ENCODE data around the gene C9orf43. TPM values are rescaled to one million over a fixed set of nuclear protein-coding genes. Genes with fewer than 3 reads are reported as not detected.

Gene C9orf43
- total and polyA plus RNA-seq, 4 donors, result 0.09 to 1.1 (median 0.25) TPM

DNA sequence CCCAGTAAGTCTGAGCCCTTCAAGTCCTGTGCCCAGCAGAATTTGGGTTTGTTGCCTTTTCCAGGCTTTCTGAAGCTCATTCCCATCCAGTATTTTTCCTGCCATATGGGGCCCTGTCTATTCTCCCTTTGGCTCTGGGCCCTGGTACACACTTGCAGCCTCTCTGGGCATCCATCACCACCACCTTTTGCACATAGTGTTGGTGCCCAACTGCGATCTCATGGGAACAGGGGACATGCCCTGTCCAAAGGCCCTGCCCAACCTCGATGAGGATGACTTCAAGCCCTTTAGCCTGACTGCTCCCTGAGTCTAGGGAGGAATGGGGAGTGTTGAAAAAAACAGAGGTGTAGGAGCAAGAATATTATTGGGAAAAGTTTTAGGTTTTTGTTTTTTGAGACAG is 64.5 kb downstream of the C9orf43 start:
- 94% methylated on average over 2 of the region's 2 CpGs for WGBS
- TF ChIP-seq, protein P1, sequence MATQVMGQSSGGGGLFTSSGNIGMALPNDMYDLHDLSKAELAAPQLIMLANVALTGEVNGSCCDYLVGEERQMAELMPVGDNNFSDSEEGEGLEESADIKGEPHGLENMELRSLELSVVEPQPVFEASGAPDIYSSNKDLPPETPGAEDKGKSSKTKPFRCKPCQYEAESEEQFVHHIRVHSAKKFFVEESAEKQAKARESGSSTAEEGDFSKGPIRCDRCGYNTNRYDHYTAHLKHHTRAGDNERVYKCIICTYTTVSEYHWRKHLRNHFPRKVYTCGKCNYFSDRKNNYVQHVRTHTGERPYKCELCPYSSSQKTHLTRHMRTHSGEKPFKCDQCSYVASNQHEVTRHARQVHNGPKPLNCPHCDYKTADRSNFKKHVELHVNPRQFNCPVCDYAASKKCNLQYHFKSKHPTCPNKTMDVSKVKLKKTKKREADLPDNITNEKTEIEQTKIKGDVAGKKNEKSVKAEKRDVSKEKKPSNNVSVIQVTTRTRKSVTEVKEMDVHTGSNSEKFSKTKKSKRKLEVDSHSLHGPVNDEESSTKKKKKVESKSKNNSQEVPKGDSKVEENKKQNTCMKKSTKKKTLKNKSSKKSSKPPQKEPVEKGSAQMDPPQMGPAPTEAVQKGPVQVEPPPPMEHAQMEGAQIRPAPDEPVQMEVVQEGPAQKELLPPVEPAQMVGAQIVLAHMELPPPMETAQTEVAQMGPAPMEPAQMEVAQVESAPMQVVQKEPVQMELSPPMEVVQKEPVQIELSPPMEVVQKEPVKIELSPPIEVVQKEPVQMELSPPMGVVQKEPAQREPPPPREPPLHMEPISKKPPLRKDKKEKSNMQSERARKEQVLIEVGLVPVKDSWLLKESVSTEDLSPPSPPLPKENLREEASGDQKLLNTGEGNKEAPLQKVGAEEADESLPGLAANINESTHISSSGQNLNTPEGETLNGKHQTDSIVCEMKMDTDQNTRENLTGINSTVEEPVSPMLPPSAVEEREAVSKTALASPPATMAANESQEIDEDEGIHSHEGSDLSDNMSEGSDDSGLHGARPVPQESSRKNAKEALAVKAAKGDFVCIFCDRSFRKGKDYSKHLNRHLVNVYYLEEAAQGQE (IDR thresholded peaks at IDR 0.05), result no peak
- TF ChIP-seq, protein P2, sequence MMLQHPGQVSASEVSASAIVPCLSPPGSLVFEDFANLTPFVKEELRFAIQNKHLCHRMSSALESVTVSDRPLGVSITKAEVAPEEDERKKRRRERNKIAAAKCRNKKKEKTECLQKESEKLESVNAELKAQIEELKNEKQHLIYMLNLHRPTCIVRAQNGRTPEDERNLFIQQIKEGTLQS (IDR thresholded peaks at IDR 0.05), result no peak
- no peak for TF ChIP-seq YY1 (IDR thresholded peaks at IDR 0.05)
- TF ChIP-seq, protein P3, sequence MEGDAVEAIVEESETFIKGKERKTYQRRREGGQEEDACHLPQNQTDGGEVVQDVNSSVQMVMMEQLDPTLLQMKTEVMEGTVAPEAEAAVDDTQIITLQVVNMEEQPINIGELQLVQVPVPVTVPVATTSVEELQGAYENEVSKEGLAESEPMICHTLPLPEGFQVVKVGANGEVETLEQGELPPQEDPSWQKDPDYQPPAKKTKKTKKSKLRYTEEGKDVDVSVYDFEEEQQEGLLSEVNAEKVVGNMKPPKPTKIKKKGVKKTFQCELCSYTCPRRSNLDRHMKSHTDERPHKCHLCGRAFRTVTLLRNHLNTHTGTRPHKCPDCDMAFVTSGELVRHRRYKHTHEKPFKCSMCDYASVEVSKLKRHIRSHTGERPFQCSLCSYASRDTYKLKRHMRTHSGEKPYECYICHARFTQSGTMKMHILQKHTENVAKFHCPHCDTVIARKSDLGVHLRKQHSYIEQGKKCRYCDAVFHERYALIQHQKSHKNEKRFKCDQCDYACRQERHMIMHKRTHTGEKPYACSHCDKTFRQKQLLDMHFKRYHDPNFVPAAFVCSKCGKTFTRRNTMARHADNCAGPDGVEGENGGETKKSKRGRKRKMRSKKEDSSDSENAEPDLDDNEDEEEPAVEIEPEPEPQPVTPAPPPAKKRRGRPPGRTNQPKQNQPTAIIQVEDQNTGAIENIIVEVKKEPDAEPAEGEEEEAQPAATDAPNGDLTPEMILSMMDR (IDR thresholded peaks at IDR 0.05; ENCODE audit: low read depth, low read length, missing input control), result no peak
- TF ChIP-seq HNF4A (conservative IDR thresholded peaks at IDR 0.05), result no peak
- no peak for TF ChIP-seq EGR1 (IDR thresholded peaks at IDR 0.05; ENCODE audit: low read depth in 2 of 2)
- TF ChIP-seq GABPA (IDR thresholded peaks at IDR 0.05 in 1 of 2, conservative IDR thresholded peaks at IDR 0.05 in 1 of 2), result no peak
- no peak for TF ChIP-seq RAD21 (IDR thresholded peaks at IDR 0.05)
- no peak for TF ChIP-seq NR2F2 (IDR thresholded peaks at IDR 0.05)
- no peak for TF ChIP-seq HNF4G (IDR thresholded peaks at IDR 0.05)
- TF ChIP-seq TAF1 (conservative IDR thresholded peaks at IDR 0.05), result no peak
- TF ChIP-seq, protein P4, sequence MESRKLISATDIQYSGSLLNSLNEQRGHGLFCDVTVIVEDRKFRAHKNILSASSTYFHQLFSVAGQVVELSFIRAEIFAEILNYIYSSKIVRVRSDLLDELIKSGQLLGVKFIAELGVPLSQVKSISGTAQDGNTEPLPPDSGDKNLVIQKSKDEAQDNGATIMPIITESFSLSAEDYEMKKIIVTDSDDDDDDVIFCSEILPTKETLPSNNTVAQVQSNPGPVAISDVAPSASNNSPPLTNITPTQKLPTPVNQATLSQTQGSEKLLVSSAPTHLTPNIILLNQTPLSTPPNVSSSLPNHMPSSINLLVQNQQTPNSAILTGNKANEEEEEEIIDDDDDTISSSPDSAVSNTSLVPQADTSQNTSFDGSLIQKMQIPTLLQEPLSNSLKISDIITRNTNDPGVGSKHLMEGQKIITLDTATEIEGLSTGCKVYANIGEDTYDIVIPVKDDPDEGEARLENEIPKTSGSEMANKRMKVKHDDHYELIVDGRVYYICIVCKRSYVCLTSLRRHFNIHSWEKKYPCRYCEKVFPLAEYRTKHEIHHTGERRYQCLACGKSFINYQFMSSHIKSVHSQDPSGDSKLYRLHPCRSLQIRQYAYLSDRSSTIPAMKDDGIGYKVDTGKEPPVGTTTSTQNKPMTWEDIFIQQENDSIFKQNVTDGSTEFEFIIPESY (IDR thresholded peaks at IDR 0.05), result no peak
- TF ChIP-seq RXRA (IDR thresholded peaks at IDR 0.05), result no peak
- no peak for TF ChIP-seq SP1 (IDR thresholded peaks at IDR 0.05)
- TF ChIP-seq, protein P5, sequence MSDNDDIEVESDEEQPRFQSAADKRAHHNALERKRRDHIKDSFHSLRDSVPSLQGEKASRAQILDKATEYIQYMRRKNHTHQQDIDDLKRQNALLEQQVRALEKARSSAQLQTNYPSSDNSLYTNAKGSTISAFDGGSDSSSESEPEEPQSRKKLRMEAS (IDR thresholded peaks at IDR 0.05), result no peak
- TF ChIP-seq JUND (IDR thresholded peaks at IDR 0.05), result no peak
- TF ChIP-seq FOXA2 (IDR thresholded peaks at IDR 0.05), result no peak
- Histone ChIP-seq H3K9ac (ENCODE audit: low read depth in 1 of 2, low read length in 2 of 2) (no peak overlapping the region), H3K36me3 (ENCODE audit: control insufficient read depth in 4 of 4, insufficient read depth in 3 of 4, low read depth in 1 of 4, low read length in 3 of 4) (no peaks in the 10 kb centered on the region), H3K9me3 (ENCODE audit: control insufficient read depth in 4 of 4, low read length in 3 of 4) (no peaks in the 10 kb centered on the region), H3K4me1 (ENCODE audit: control insufficient read depth in 4 of 4, insufficient read depth in 4 of 4, low read length in 3 of 4) (no peaks in the 10 kb centered on the region), H3K27me3 (ENCODE audit: control insufficient read depth in 4 of 4, insufficient read depth in 4 of 4, low read length in 3 of 4) (no peaks in the 10 kb centered on the region), H3K27ac (ENCODE audit: low read depth in 1 of 2, low read length in 2 of 2) (no peak overlapping the region), H3K4me3 (ENCODE audit: low read depth in 1 of 3, low read length in 3 of 3) (no peak overlapping the region)
- no peak for DNase-seq (ENCODE audit: low spot score)
